ENCODE data around the gene PRAMEF2.
"Not testable (repeated sequence)": the region's sequence is repeated elsewhere in the genome, so short reads cannot be mapped to it uniquely, and the experiment has no call there.

Gene PRAMEF2

GRCh38 chr1:12856786-12857185 lies at the start of gene PRAMEF2:
Gene PRAMEF2, plus strand, starts transcription at chr1:12857086. Its CDS starts 1,924 bp downstream, at chr1:12859010.
- DNase-seq, result not testable (repeated sequence)

- DNase-seq, result no peak
Measured at GRCh38 chr1:12809933-12810332, 47.0 kb upstream of the PRAMEF2 start.

- DNase-seq, result no peak
Measured at GRCh38 chr1:12810691-12811408, 46.0 kb upstream of the PRAMEF2 start.

DNA sequence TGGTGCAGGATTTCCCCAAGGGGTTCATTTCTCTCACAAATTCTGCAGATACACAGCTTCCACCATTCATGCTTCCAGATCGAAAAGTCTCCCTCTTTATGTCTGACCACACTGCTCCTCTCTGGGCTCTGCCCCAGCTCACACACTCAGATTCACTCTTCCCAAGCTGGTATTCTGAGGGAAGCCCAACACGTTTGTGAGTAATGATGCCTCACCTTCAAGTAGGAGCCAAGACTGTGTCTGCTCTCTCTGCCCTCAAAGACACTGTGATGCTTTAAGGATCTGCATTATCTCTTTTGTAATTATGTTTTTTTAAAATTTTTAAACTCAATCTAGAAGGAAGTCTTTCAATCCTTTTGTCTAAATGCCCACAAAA lies 45.5 kb upstream of the PRAMEF2 start:
- DNase-seq, result no peak

DNA sequence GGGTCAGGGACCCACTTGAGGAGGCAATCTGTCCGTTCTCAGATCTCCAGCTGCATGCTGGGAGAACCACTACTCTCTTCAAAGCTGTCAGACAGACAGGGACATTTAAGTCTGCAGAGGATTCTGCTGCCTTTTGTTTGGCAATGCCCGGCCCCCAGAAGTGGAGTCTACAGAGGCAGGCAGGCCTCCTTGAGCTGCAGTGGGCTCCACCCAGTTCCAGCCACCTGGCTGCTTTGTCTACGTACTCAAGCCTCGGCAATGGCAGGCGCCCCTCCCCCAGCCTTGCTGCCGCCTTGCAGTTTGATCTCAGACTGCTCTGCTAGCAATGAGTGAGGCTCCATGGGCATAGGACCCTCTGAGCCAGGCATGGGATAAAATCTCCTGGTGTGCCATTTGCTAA lies 37.8 kb upstream of the PRAMEF2 start:
- DNase-seq, result not testable (repeated sequence)

DNA sequence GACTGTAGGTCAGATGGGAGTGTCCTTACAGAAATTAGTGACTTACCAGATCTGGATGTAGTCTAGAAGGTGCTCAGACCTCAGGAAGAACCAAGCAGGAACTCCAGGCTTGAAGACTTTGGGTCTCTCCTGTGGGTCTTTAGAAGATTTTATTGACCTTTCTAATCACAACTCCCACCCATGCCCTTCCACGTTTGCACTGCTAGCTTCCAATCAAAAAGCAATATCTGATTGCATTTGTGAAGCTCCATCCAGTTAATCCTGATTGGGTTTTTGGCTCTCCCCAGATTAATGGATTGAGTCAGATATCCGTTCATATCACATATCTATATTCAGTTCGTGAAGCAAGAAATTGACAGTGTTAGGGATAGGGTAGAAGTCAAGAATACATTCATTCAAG lies 25.6 kb upstream of the PRAMEF2 start, which contains the start of gene PRAMEF11:
PRAMEF11 (minus strand) TSS at position 101 of the 400 bp plus-strand sequence. CDS start 2,621 bp downstream, outside the sequence.
- not testable (repeated sequence) for DNase-seq

DNA sequence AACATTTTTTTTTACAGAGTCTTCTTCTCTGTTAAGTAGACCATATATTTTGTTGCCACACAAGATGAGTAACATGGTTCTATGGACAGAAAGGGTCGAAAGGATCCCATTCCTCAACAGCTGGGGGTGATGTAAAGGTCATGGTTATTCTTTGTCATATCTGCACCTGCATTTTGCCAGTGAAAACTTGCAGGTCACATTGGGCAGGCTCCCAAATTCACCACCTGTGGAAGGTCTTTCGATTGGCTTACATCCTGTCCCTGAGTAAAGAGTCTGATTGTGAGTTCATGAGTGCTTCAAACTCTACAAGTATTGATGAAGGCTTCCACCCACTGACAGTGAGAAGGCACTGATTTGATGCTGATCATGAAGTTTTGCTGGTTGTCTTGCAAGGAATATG lies 23.6 kb upstream of the PRAMEF2 start:
- not testable (repeated sequence) for DNase-seq

GRCh38 chr1:12848620-12849019 lies 8.3 kb upstream of the PRAMEF2 start, which contains the start of gene HNRNPCL1:
Gene HNRNPCL1, minus strand, starts transcription at chr1:12848720. Its CDS starts 431 bp downstream, at chr1:12848289.
- not testable (repeated sequence) for DNase-seq

- DNase-seq, result no peak
Measured at GRCh38 chr1:12851779-12852178, 5.1 kb upstream of the PRAMEF2 start.

GRCh38 chr1:12863131-12863880 lies 6.4 kb downstream of the PRAMEF2 start:
- not testable (repeated sequence) for DNase-seq

DNA sequence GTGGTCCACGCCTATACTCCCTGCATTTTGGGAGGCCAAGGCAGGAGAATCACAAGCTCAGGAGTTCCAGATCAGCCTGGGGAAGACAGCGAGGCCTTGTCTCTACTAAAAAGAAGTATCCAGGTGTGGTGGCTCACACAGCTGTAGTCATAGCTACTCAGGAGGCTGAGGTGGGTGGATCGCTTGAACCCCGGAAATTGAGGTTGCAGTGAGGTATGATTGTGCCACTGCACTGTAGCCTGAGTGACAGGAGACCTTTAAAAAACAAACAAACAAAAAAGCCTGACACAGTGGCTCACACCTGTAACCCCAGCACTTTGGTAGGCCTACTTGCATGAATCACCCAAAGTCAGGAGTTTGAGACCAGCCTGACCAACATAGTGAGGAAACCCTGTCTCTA lies 21.6 kb downstream of the PRAMEF2 start:
- DNase-seq, result not testable (repeated sequence)

- DNase-seq, result not testable (repeated sequence)
Measured at GRCh38 chr1:12886101-12886500, 29.2 kb downstream of the PRAMEF2 start, which contains the start of gene PRAMEF4. Gene PRAMEF4, minus strand, starts transcription at chr1:12886201. Its CDS starts 2,807 bp downstream, at chr1:12883394.

GRCh38 chr1:12898170-12898569 lies 41.3 kb downstream of the PRAMEF2 start, which contains the start of gene PRAMEF10:
Gene PRAMEF10, minus strand, starts transcription at chr1:12898270. Its CDS starts 2,423 bp downstream, at chr1:12895847.
- DNase-seq, result not testable (repeated sequence)

GRCh38 chr1:12899186-12899585 lies 42.3 kb downstream of the PRAMEF2 start:
- not testable (repeated sequence) for DNase-seq

GRCh38 chr1:12903793-12904572 lies 47.1 kb downstream of the PRAMEF2 start:
- not testable (repeated sequence) for DNase-seq
